GM18499 (cell line): Measurements from ENCODE around the gene ME3.

Experiments
- ATAC-seq: cut with Tn5 transposase; IDR thresholded peaks from one replicate; pipeline ENCODE4 v1.9.1; 2021; ENCODE audit warnings: moderate number of reproducible peaks; ENCODE audit not compliant: insufficient read depth, unreplicated experiment

ME3 gene

DNA sequence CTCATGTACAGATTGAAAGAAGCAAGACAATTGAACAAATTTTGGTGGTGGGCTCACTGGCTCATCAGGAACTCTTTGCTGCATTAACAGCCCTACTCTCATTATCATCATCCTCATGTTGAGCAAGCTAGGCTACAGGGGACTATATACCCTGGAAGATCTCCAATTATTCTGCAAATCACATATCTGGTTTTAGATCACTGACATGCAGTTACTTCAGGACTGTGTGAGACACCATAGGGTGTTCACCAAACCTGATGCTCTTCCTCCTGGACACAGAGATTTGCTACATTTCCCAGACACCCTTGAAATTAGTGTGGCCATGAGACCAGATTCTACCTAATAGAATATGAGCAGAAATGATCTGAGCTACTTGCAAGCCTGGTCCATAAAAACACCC is 23.0 kb upstream of the ME3 start:
- ATAC-seq = no peak

DNA sequence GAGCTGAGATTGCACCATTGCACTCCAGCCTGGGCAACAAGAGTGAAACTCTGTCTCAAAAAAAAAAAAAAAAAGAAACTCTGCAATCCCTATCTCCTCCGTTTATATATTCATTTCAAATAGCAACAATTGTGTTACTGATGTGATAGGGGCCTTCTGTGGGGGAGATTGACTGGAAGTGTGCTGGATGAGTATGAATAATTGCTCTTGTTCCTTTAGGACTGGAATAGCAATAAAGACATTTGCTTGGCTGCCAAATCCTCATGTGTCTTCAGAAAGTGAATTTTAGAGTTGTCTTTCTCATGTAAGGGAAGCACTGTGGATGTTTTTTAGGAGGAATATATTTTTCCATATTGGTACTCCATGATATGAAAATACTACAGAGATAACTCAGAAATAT is 21.1 kb upstream of the ME3 start:
- ATAC-seq = no peak

GRCh38 chr11:86692746-86693145 is 20.3 kb upstream of the ME3 start:
- ATAC-seq = no peak

- no peak for ATAC-seq
Observed at GRCh38 chr11:86692317-86692716, 19.9 kb upstream of the ME3 start.

- peak; percentile 86 for ATAC-seq
Observed at GRCh38 chr11:86688398-86689179, 16.2 kb upstream of the ME3 start.

- no peak for ATAC-seq
Observed at GRCh38 chr11:86687185-86687778, 14.9 kb upstream of the ME3 start.

- ATAC-seq = no peak
Observed at GRCh38 chr11:86686531-86686930, 14.1 kb upstream of the ME3 start.

- no peak for ATAC-seq
Observed at GRCh38 chr11:86681483-86681756, 9.0 kb upstream of the ME3 start.

- no peak for ATAC-seq
Observed at GRCh38 chr11:86680716-86681482, 8.5 kb upstream of the ME3 start.

DNA sequence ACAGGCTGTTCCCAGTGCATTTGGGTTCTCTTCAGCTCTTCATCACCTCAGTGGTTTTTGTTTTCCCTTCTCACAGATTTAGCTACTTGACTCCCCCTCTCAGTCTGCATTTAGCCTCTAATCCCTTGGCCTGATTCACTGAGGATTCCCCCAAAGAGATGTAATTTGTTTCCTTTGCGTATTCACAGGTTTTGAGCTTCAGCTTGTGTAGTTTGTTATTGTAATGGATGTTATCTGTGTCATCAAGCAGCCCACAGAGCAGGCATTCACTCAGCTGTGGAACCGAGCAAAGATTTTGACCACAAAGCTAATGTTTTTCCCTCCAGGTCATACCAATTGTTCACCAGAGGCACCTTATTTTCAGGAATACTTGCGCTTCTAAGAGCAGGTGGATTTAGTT is 6.4 kb upstream of the ME3 start:
- no peak for ATAC-seq

- ATAC-seq = no peak
Observed at GRCh38 chr11:86678296-86678695, 5.9 kb upstream of the ME3 start.

- no peak for ATAC-seq
Observed at GRCh38 chr11:86676533-86677154, 4.2 kb upstream of the ME3 start.

DNA sequence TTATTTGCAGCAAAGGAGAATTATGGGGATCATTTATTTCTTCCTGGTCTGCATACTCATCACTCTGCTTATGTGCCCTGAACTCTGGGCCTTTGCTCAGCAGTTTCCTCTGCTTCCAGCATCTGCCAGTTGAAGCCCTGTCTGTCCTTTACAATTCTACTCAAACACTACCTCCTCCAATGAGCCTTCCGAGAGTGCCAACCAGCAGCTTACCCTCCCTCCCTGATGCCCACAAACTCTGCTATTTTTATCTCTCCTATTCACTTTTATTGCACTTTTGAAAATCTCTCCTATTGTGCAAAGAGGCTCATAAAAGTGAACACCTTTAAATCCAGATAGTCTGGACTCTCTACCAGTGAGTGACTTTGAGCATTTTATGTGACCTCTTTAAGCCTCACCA is 3.6 kb upstream of the ME3 start:
- no peak for ATAC-seq

- ATAC-seq = no peak
Observed at GRCh38 chr11:86675017-86675416, 2.6 kb upstream of the ME3 start.

DNA sequence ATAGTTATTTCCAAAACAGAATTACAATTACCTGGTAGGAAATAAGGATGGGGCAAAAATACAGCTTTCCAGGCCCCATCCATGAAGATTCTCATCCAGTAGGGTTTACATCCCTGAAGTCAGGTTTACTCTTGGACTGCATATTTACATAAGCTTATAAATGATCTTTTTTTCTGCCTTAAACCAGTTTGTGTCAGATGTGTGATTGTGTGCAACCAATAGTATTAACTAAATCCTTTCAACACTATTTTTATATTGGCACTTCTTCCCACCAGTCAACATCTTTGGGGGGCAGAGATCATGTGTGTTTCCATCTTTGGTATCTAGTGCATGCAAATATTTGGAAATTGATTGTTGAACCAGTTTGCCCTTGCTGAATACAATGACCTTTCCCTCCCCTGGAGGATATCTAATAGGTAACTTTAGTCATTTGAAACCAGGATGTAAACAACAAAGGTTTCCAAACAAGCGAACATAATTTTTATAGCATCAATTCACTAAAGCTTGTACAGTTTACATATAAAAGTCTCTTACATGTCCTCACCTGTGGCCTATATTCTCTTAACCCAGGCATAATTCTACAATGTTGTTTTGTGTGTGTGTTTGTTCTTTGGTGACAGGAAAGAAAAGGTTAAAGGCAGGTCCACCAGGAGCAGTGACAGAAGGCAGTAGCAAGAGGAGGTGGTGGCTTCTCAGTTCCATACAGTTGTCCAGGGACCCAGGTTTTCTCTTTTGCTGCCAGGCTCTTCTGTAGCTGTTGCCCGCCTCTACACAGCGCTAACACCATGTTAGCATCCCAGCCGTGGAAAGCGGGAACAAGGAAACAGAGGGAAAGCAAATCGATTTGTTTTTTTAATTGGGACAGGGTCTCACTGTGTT is 1.7 kb upstream of the ME3 start:
- ATAC-seq = no peak

GRCh38 chr11:86673055-86673843 is 833 bp upstream of the ME3 start:
- ATAC-seq = no peak

DNA sequence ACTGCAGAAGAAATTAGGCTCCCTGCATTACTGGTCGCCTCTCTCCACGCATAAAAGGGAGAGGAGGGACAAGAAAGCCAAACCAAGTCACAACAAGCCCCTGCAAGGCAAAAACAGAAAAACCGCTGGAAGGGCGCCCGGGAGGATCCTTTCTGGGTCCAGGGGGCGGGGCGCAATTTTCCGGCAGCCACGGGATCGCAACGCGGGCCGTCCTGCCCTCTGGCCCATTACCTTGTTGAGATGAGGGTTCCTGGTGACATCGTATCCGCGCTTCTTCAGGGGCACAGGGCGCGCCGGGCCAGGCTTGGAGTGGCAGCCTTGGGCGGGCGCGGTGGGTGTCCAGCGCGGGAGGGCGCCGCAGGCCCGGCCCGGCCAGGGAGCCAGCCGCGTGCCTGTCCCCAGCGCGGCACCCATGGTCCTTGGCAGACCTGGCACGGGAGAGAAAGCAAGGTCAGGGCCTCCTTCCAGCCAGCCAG is 847 bp downstream of the ME3 start:
- no peak for ATAC-seq

DNA sequence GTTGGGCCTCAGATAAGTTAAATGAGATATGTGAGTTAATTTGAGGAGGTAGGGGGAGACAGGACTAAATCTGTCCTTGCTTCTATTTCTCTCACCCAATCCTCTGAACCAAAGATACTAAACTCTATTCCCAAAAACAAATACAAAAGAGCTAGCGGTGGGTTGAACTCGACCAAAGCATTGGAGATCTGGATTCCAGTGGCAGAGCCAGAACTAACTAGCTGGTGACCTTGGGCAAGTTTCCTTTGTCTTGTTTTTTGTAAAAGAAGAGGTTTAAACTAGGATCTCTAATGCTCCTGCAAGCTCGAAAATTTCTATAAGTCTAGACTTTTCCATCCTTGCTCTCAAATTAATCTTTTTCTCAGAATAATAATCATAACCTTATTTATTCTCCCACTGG is 1.5 kb downstream of the ME3 start:
- ATAC-seq = no peak

GRCh38 chr11:86670181-86670580 is 2.2 kb downstream of the ME3 start:
- ATAC-seq = no peak
